ENCODE results near the gene BIRC7. TPM values are rescaled to one million over a fixed set of nuclear protein-coding genes. Genes with fewer than 3 reads are reported as not detected.

The BIRC7 gene
- total RNA-seq, 1 donor from 2014 or later = 0.27 TPM

- Histone ChIP-seq H3K27ac (replicated peaks) (no peak overlapping the region), H3K4me3 (no peak overlapping the region), H3K36me3 (no peaks in the 10 kb centered on the region), H3K9me3 (replicated peaks) (no peaks in the 10 kb centered on the region), H3K27me3 (ENCODE audit: low read depth) (peaks cover 78% of the 10 kb centered on the region), H3K4me1 (no peaks in the 10 kb centered on the region)
- intact Hi-C loops (cut with micrococcal nuclease) = no loop called here
- DNase-seq = no peak
- TF ChIP-seq CTCF (IDR thresholded peaks at IDR 0.05; ENCODE audit: borderline replicate concordance) = no peak
Measured at GRCh38 chr20:63243604-63244247, 8.0 kb downstream of the BIRC7 start.

- Histone ChIP-seq H3K9me3 (replicated peaks) (no peaks in the 10 kb centered on the region), H3K27me3 (ENCODE audit: low read depth) (peaks cover 86% of the 10 kb centered on the region), H3K4me1 (no peaks in the 10 kb centered on the region), H3K36me3 (no peaks in the 10 kb centered on the region), H3K27ac (replicated peaks) (no peak overlapping the region), H3K4me3 (no peak overlapping the region)
- DNase-seq = no peak
- no peak for TF ChIP-seq CTCF (IDR thresholded peaks at IDR 0.05; ENCODE audit: borderline replicate concordance)
- intact Hi-C loops (cut with micrococcal nuclease) = no loop called here
Measured at GRCh38 chr20:63244468-63244867, 8.8 kb downstream of the BIRC7 start.

GRCh38 chr20:63246490-63247288 lies 11.0 kb downstream of the BIRC7 start:
- Histone ChIP-seq H3K36me3 (no peaks in the 10 kb centered on the region), H3K4me1 (no peaks in the 10 kb centered on the region), H3K4me3 (no peak overlapping the region), H3K27ac (replicated peaks) (no peak overlapping the region), H3K9me3 (replicated peaks) (no peaks in the 10 kb centered on the region), H3K27me3 (ENCODE audit: low read depth) (peaks cover 96% of the 10 kb centered on the region)
- no peak for DNase-seq
- intact Hi-C loops (cut with micrococcal nuclease) = no loop called here
- no peak for TF ChIP-seq CTCF (IDR thresholded peaks at IDR 0.05; ENCODE audit: borderline replicate concordance)

GRCh38 chr20:63247671-63248228 lies 12.0 kb downstream of the BIRC7 start:
- intact Hi-C loops (cut with micrococcal nuclease) = no loop called here

More at GRCh38 chr20:63247671-63248228, 12.0 kb downstream of the BIRC7 start:
- Histone ChIP-seq H3K27ac (replicated peaks) (no peak overlapping the region), H3K36me3 (no peaks in the 10 kb centered on the region), H3K9me3 (replicated peaks) (no peaks in the 10 kb centered on the region), H3K4me3 (no peak overlapping the region), H3K27me3 (ENCODE audit: low read depth) (peaks cover 98% of the 10 kb centered on the region), H3K4me1 (no peaks in the 10 kb centered on the region)
- no peak for TF ChIP-seq CTCF (IDR thresholded peaks at IDR 0.05; ENCODE audit: borderline replicate concordance)
- no peak for DNase-seq

Measured in left ventricle myocardium inferior (tissue), 1 donor.